Measurements from ENCODE around the gene TSC2. TPM values are rescaled to one million over a fixed set of nuclear protein-coding genes. Genes with fewer than 3 reads are reported as not detected.

Gene TSC2
- 10 to 100 TPM; 41.6 to 52.4 (median 48.9) TPM for total RNA-seq

GRCh38 chr16:2047330-2048115, at the start of gene TSC2, which contains the start of gene NTHL1:
TSC2 (plus strand) TSS chr16:2047985; CDS start chr16:2048616, 631 bp downstream.
NTHL1 (minus strand) TSS chr16:2047834; CDS start chr16:2047823, 11 bp downstream.
- Histone ChIP-seq H3K4me3 (peak within 1 kb of the TSS; percentile 90 to 99 (median 93)), H3K27ac (peak within 1 kb of the TSS; percentile 72 to 88), H3K4me1 (peaks cover 13% of the 10 kb centered on the region in 2 donors), H3K9me3 (no peaks in the 10 kb centered on the region), H3K36me3 (no peaks in the 10 kb centered on the region), H3K27me3 (no peaks in the 10 kb centered on the region)
- intact Hi-C loops (cut with DNase I; ENCODE audit: low total_unique reads), result no loop called here
- peak; percentile 95 for DNase-seq (ENCODE audit: low spot score in 2 of 2)
- TF ChIP-seq POLR2AphosphoS5 (IDR thresholded peaks at IDR 0.05) (peak; percentile 44 to 92 (median 81)), POLR2A (IDR thresholded peaks at IDR 0.05) (no peak), CTCF (IDR thresholded peaks at IDR 0.05) (peak; percentile 35 to 42 (median 38))

DNA sequence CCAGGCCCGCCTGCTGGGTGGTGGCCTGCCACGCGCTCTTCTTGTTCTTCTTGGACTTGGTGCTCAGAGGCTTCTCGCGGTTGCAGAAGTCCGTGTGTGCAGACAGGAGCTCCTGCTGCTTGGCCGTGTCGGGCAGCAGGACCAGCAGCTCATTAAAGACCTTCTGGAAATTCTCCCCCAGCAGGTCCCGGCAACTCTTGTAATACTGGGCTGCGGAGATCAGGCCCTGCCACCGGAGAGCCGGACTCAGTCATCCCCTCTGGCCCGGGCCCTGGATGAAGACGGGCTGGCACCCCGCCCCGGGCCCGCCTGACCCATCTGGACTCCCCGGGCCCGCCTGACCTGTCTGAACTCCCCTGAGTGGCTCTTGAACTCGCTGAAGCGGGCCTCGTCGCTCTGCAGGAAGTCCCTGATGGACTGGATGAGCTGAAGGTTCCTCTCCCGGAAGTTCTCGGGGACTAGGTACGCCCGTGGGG, 49.4 kb upstream of the TSC2 start:
- Histone ChIP-seq H3K9me3 (no peaks in the 10 kb centered on the region), H3K4me1 (no peaks in the 10 kb centered on the region), H3K27ac (peak overlapping the region in 1 of 2 donors; percentile 12), H3K4me3 (no peak overlapping the region), H3K36me3 (peaks cover 12% of the 10 kb centered on the region), H3K27me3 (no peaks in the 10 kb centered on the region)
- intact Hi-C loops (cut with DNase I; ENCODE audit: low total_unique reads), result no loop called here
- TF ChIP-seq POLR2AphosphoS5 (IDR thresholded peaks at IDR 0.05), result no peak
- TF ChIP-seq CTCF (IDR thresholded peaks at IDR 0.05), result no peak
- TF ChIP-seq POLR2A (IDR thresholded peaks at IDR 0.05), result no peak
- no peak for DNase-seq (ENCODE audit: low spot score in 2 of 2)

GRCh38 chr16:1998852-1999801, 48.7 kb upstream of the TSC2 start:
- intact Hi-C loops (cut with DNase I; ENCODE audit: low total_unique reads), result no loop called here
- H3K36me3 ChIP-seq, result peaks cover 12% of the 10 kb centered on the region
- no peaks in the 10 kb centered on the region for H3K9me3 ChIP-seq
- H3K4me3 ChIP-seq, result no peak overlapping the region
- peaks cover 1 to 3% of the 10 kb centered on the region in 2 donors for H3K4me1 ChIP-seq
- TF ChIP-seq POLR2AphosphoS5 (IDR thresholded peaks at IDR 0.05) (no peak), CTCF (IDR thresholded peaks at IDR 0.05) (no peak), POLR2A (IDR thresholded peaks at IDR 0.05) (no peak)
- no peak for DNase-seq (ENCODE audit: low spot score in 2 of 2)
- peak overlapping the region in 1 of 2 donors; percentile 12 for H3K27ac ChIP-seq
- H3K27me3 ChIP-seq, result no peaks in the 10 kb centered on the region

- no peaks in the 10 kb centered on the region for H3K9me3 ChIP-seq
- intact Hi-C loops (cut with DNase I; ENCODE audit: low total_unique reads), result no loop called here
- peaks cover 4 to 7% of the 10 kb centered on the region in 2 donors for H3K4me1 ChIP-seq
- no peak overlapping the region for H3K4me3 ChIP-seq
- TF ChIP-seq POLR2AphosphoS5 (IDR thresholded peaks at IDR 0.05), result no peak
- no peak for TF ChIP-seq POLR2A (IDR thresholded peaks at IDR 0.05)
- TF ChIP-seq CTCF (IDR thresholded peaks at IDR 0.05), result no peak
- DNase-seq (ENCODE audit: low spot score in 2 of 2), result no peak
- no peak overlapping the region for H3K27ac ChIP-seq
- peaks cover 12% of the 10 kb centered on the region for H3K36me3 ChIP-seq
- no peaks in the 10 kb centered on the region for H3K27me3 ChIP-seq
Measured at GRCh38 chr16:1999866-2000514, 47.8 kb upstream of the TSC2 start.

All from breast epithelium (tissue), 4 donors.